Ishikawa (cell line): Measurements from ENCODE around the gene ZNF2.

Experiments
- CEBPB ChIP-seq: IDR thresholded peaks from 2 replicates; pipeline ENCODE4 v1.6.1; 2012
- CREB1 ChIP-seq: IDR thresholded peaks from 2 replicates; pipeline ENCODE4 v1.6.1; 2012; ENCODE audit warnings: low read depth
- EGR1 ChIP-seq: IDR thresholded peaks from 2 replicates; pipeline ENCODE4 v1.6.1; 2012
- EP300 ChIP-seq: IDR thresholded peaks from 2 replicates; pipeline ENCODE4 v1.6.1; 2012; ENCODE audit warnings: borderline replicate concordance
- FOXM1 ChIP-seq: IDR thresholded peaks from 2 replicates; pipeline ENCODE4 v1.6.1; 2012; ENCODE audit warnings: low read depth, borderline replicate concordance
- NFIC ChIP-seq: IDR thresholded peaks from 2 replicates; pipeline ENCODE4 v1.6.1; 2012
- RAD21 ChIP-seq: IDR thresholded peaks from 2 replicates; pipeline ENCODE4 v1.6.1; 2012; ENCODE audit warnings: low read depth
- TAF1 ChIP-seq: IDR thresholded peaks from 2 replicates; pipeline ENCODE4 v1.6.1; 2012; ENCODE audit warnings: low read depth, mild to moderate bottlenecking
- TCF12 ChIP-seq: IDR thresholded peaks from 2 replicates; pipeline ENCODE4 v1.6.1; 2012; ENCODE audit warnings: low read depth
- TEAD4 ChIP-seq: IDR thresholded peaks from 2 replicates; pipeline ENCODE4 v1.6.1; 2012
- YY1 ChIP-seq: IDR thresholded peaks from 2 replicates; pipeline ENCODE4 v1.6.1; 2012; ENCODE audit warnings: low read depth
- ZBTB7A ChIP-seq: IDR thresholded peaks from 2 replicates; pipeline ENCODE4 v1.6.1; 2012; ENCODE audit warnings: low read depth
- TF ChIP-seq, protein P1 (sequence below): IDR thresholded peaks from 2 replicates; pipeline ENCODE4 v1.6.1; 2012
- TF ChIP-seq, protein P2 (sequence below): IDR thresholded peaks from 2 replicates; pipeline ENCODE4 v1.6.1; 2012; ENCODE audit warnings: low read depth, mild to moderate bottlenecking
- TF ChIP-seq, protein P3 (sequence below): IDR thresholded peaks from 2 replicates; pipeline ENCODE4 v1.6.1; 2012

The ZNF2 gene

DNA sequence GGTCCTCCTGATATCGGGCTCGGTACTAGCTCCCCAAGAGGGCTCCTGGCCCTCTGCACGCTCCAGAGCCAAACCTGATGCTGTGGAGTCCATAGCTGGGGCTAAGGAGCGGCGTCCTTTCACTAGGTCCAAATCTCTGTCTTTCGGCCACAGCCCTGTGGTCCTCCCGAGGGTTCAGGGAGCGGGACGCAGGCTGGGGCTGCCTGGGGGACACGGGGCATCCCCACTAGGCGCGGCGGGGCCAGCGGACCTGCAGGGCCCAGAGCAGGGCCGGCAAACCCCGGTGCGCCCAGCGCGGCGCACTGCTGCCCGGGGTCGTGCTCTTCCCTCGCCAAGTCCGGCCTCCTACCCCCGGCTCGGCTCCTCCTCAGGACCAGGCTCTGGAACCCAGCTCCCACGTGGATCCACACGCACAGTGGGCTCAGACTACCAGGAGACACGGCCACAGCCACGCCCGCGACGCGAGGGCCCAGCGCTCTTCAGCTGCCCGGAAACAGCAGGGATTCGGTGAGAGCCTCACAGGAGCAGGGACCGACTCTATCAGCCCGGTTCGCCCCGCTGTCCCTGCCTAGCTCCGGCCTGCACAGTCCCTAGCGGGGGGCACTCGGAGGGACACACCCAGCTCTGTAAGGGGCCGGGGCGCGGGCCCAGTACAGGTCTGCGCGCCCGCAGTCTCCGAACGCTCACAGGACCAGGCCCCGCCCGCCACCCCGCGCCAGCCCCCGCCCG lies 6.6 kb upstream of the ZNF2 start:
- TF ChIP-seq, protein P1, sequence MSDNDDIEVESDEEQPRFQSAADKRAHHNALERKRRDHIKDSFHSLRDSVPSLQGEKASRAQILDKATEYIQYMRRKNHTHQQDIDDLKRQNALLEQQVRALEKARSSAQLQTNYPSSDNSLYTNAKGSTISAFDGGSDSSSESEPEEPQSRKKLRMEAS, result peak; percentile 67
- TF ChIP-seq CREB1 (no peak), CEBPB (no peak), ZBTB7A (0 out of 2 replicates have a peak, but pooled peaks have one; percentile 30)

DNA sequence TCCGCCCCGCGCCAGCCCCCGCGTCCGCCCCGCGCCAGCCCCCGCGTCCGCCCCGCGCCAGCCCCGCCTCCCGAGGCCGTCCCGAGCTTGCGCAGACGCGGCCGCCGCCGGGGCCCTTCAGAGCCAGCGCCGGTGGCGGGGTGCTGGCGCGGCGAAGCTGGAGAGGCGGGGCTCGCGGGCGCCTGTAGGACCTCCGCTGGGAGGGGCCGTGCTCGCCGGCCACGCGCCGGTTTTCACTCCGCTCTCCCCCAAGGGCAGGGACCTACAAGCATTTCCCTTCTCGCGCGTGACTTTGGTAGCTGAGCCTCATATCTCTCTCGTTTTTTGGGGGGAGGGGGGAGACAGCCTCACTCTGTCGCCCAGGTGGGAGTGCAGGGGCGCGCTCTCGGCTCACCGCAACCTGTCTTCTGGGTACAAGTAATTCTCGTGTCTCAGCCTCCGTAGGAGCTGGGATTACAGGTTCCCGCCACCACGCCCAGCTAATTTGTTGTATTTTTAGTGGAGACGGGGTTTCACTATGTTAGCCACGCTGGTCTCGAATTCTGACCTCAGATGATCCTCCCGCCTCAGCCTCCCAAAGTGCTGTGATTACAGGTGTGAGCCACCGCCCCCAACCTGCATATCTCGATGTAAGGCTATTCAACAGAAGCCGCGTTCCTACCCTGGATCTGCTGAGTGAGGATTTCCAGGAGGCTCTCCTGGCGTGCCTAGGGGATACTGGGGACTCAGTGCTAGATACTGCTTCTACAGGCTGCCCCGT lies 5.7 kb upstream of the ZNF2 start, which contains the start of gene ZNF514:
Gene ZNF514, minus strand, starts transcription at position 159 of the 760 bp plus-strand sequence. CDS start 6,595 bp downstream, outside the sequence.
- TF ChIP-seq, protein P2, sequence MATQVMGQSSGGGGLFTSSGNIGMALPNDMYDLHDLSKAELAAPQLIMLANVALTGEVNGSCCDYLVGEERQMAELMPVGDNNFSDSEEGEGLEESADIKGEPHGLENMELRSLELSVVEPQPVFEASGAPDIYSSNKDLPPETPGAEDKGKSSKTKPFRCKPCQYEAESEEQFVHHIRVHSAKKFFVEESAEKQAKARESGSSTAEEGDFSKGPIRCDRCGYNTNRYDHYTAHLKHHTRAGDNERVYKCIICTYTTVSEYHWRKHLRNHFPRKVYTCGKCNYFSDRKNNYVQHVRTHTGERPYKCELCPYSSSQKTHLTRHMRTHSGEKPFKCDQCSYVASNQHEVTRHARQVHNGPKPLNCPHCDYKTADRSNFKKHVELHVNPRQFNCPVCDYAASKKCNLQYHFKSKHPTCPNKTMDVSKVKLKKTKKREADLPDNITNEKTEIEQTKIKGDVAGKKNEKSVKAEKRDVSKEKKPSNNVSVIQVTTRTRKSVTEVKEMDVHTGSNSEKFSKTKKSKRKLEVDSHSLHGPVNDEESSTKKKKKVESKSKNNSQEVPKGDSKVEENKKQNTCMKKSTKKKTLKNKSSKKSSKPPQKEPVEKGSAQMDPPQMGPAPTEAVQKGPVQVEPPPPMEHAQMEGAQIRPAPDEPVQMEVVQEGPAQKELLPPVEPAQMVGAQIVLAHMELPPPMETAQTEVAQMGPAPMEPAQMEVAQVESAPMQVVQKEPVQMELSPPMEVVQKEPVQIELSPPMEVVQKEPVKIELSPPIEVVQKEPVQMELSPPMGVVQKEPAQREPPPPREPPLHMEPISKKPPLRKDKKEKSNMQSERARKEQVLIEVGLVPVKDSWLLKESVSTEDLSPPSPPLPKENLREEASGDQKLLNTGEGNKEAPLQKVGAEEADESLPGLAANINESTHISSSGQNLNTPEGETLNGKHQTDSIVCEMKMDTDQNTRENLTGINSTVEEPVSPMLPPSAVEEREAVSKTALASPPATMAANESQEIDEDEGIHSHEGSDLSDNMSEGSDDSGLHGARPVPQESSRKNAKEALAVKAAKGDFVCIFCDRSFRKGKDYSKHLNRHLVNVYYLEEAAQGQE, result no peak
- TF ChIP-seq EGR1 (no peak), TCF12 (no peak), FOXM1 (no peak), RAD21 (no peak), CEBPB (no peak), NFIC (no peak), ZBTB7A (no peak), TEAD4 (no peak), YY1 (no peak)
- TF ChIP-seq, protein P3, sequence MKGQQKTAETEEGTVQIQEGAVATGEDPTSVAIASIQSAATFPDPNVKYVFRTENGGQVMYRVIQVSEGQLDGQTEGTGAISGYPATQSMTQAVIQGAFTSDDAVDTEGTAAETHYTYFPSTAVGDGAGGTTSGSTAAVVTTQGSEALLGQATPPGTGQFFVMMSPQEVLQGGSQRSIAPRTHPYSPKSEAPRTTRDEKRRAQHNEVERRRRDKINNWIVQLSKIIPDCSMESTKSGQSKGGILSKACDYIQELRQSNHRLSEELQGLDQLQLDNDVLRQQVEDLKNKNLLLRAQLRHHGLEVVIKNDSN, result no peak

DNA sequence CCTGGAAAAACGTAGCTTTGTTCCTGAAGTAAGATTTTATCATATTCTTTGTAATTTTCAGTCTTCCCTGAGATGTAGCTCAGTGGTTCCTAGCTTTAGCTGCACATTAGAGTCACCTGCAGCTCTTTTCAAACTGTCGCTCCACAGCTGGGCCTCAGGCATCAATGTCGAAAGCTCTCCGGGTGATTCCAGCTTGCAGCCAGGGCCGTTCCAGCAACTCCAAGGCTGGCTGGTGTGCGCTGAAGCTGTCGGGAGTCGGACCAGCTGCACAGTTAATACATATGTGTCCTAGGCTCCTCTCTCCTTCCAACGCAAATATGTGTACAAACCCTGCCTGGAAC lies 609 bp upstream of the ZNF2 start:
- no peak for TF ChIP-seq ZBTB7A

DNA sequence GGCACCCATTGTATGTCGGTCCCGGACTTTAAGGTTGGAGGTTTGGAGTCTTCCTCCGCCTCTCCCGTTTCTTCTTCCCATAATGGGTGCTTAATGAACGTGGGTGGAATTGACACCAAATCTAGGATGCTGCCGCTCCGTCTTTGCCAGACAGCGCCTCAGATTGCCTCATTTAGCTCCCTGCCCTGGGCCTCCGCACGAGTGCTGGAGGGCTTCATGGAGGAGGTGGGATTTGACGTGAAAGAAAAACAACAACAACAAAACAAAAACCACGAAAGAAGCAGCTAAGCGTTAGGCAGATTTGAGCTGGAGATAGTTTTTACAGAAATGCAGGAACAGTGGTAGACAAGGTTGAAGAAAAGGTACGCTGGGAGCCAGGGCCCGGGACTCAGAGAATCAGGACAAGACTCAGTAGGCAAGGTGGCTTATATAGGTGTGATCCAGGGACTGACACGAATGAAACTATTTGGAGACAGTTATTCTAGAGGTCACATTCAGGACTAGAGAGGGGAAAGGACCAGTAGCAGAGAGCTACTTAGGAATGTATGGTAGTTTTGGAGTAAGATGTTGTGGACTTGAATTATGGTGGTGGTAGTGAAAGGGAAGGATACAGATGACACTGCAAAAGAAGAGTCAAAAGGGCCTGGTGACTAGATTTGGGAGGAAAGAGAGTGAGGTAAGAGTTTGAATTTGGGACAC lies 605 bp downstream of the ZNF2 start:
- TF ChIP-seq NFIC (no peak), RAD21 (no peak), TAF1 (no peak), EGR1 (no peak), ZBTB7A (no peak), YY1 (no peak), FOXM1 (no peak), TEAD4 (no peak), CREB1 (no peak), TCF12 (no peak), EP300 (no peak), CEBPB (no peak)
- TF ChIP-seq, protein P3, result no peak
- TF ChIP-seq, protein P2, result no peak
- TF ChIP-seq, protein P1, result no peak

DNA sequence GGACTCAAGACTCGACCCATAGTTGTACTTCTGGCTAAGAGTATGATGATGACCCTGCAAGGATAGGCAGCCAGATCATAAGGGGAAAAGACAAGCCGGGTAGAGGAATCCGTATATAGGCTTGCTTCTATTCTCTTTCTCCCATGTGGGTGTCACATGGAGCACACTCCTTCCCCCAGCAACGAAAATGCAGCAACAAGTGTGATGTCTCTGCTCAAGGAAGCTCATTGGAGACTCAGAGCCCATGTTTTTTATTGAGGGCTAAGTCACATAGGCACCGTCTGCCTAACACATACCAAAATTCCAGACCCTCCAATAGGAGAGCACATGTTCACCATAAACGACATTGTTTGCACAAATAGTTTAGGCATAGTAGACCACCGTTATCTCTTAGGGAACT lies 6.3 kb downstream of the ZNF2 start:
- TF ChIP-seq EP300 (no peak), RAD21 (no peak), CREB1 (no peak), CEBPB (no peak), FOXM1 (no peak), YY1 (no peak), ZBTB7A (no peak), EGR1 (no peak), NFIC (no peak)
- TF ChIP-seq, protein P1, result no peak
- TF ChIP-seq, protein P3, result no peak
- TF ChIP-seq, protein P2, result no peak
